SK-N-SH treated with all-trans-retinoic acid at 6 μM for 48 hours (cell line): ENCODE measurements around the gene AGAP9.
"Not testable (repeated sequence)": the region's sequence is repeated elsewhere in the genome, so short reads cannot be mapped to it uniquely, and the experiment has no call there.

ENCODE experiments used
- PATZ1 ChIP-seq: fragments of 250-450 bp; sonication (Bioruptor Pico); IDR thresholded peaks from 2 replicates; pipeline ENCODE4 v1.8.0; 2020; ENCODE audit warnings: mild to moderate bottlenecking, moderate library complexity, borderline replicate concordance
- RARB ChIP-seq: fragments of 250-450 bp; sonication (Bioruptor Pico); IDR thresholded peaks from 2 replicates; pipeline ENCODE4 v1.8.0; 2021; ENCODE audit warnings: mild to moderate bottlenecking, moderate library complexity
- SNAI2 ChIP-seq: fragments of 250-450 bp; sonication (Bioruptor Pico); IDR thresholded peaks from 2 replicates; pipeline ENCODE4 v1.5.0; 2020; ENCODE audit warnings: mild to moderate bottlenecking, moderate library complexity
- ZC3H10 ChIP-seq: fragments of 250-450 bp; sonication (Bioruptor Pico); IDR thresholded peaks from 2 replicates; pipeline ENCODE4 v1.5.1; 2021; ENCODE audit warnings: mild to moderate bottlenecking, moderate library complexity
- ZFP3 ChIP-seq: fragments of 250-450 bp; sonication (Bioruptor Pico); IDR thresholded peaks from 2 replicates; pipeline ENCODE4 v1.5.0; 2020; ENCODE audit warnings: mild to moderate bottlenecking, moderate library complexity
- ZFP30 ChIP-seq: fragments of 450-650 bp; formaldehyde crosslinking; IDR thresholded peaks from 2 replicates; pipeline ENCODE4 v1.5.0; 2022; ENCODE audit warnings: mild to moderate bottlenecking, moderate library complexity
- TF ChIP-seq, protein P1 (sequence below): fragments of 250-450 bp; sonication (Bioruptor Pico); IDR thresholded peaks from 2 replicates; pipeline ENCODE4 v1.5.1; 2020; ENCODE audit warnings: low read depth, mild to moderate bottlenecking, moderate library complexity

GRCh38 chr10:47467458-47467857, 56.0 kb downstream of the AGAP9 start:
- TF ChIP-seq, protein P1, sequence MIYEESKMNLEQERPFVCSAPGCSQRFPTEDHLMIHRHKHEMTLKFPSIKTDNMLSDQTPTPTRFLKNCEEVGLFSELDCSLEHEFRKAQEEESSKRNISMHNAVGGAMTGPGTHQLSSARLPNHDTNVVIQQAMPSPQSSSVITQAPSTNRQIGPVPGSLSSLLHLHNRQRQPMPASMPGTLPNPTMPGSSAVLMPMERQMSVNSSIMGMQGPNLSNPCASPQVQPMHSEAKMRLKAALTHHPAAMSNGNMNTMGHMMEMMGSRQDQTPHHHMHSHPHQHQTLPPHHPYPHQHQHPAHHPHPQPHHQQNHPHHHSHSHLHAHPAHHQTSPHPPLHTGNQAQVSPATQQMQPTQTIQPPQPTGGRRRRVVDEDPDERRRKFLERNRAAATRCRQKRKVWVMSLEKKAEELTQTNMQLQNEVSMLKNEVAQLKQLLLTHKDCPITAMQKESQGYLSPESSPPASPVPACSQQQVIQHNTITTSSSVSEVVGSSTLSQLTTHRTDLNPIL: not testable (repeated sequence)
- not testable (repeated sequence) for TF ChIP-seq RARB (CRISPR knock-in tag); ZFP3 (CRISPR knock-in tag); PATZ1; SNAI2; ZC3H10; ZFP30 (CRISPR knock-in tag)
